GM23338 (cell line): ENCODE data around the gene CCNA2. TPM values are rescaled to one million over a fixed set of nuclear protein-coding genes. Genes with fewer than 3 reads are reported as not detected.

ENCODE experiments used
- ATAC-seq: fragments of 200-7000 bp; cut with Tn5 transposase; 3 replicates; pipeline ENCODE4 v1.9.1; 2020
- DNase-seq: peaks from one replicate; pipeline ENCODE4 v3.0.0-alpha.2; 2015; ENCODE audit warnings: low spot score
- H2AFZ ChIP-seq: fragments of 200-600 bp; sonication (generic); 2 replicates; pipeline ENCODE4 v1.8.0; 2016; ENCODE audit warnings: antibody characterized with exemption, mild to moderate bottlenecking, moderate library complexity
- H3F3A ChIP-seq: fragments of 200-600 bp; sonication (generic); replicated peaks from 2 replicates; pipeline ENCODE4 v1.8.0; 2017; ENCODE audit warnings: antibody characterized with exemption, mixed run types, low read depth
- H3K27ac ChIP-seq: fragments of 200-600 bp; sonication (generic); 2 replicates; pipeline ENCODE4 v1.6.1; 2016; ENCODE audit warnings: low read depth
- H3K27me3 ChIP-seq: fragments of 200-600 bp; sonication (generic); 2 replicates; pipeline ENCODE4 v1.8.0; 2016; ENCODE audit warnings: mild to moderate bottlenecking, mixed run types, moderate library complexity; ENCODE audit not compliant: insufficient read depth
- H3K36me3 ChIP-seq: fragments of 200-600 bp; sonication (generic); 2 replicates; pipeline ENCODE4 v1.8.0; 2016; ENCODE audit warnings: mild to moderate bottlenecking; ENCODE audit not compliant: insufficient read depth
- H3K4me1 ChIP-seq: fragments of 200-600 bp; sonication (generic); 2 replicates; pipeline ENCODE4 v1.8.0; 2016; ENCODE audit warnings: mild to moderate bottlenecking, moderate library complexity; ENCODE audit not compliant: insufficient read depth
- H3K4me2 ChIP-seq: fragments of 200-600 bp; sonication (generic); 2 replicates; pipeline ENCODE4 v1.7.1; 2017; ENCODE audit warnings: mixed run types
- H3K4me3 ChIP-seq: fragments of 200-600 bp; sonication (generic); 2 replicates; pipeline ENCODE4 v1.6.1; 2016; ENCODE audit warnings: mixed run types
- H3K79me2 ChIP-seq: fragments of 200-600 bp; sonication (generic); replicated peaks from 2 replicates; pipeline ENCODE4 v1.8.0; 2017; ENCODE audit warnings: mild to moderate bottlenecking; ENCODE audit not compliant: insufficient read depth
- H3K9me2 ChIP-seq: fragments of 200-600 bp; sonication (generic); 2 replicates; pipeline ENCODE4 v1.8.0; 2017; ENCODE audit not compliant: insufficient read depth
- H4K20me1 ChIP-seq: fragments of 200-600 bp; sonication (generic); replicated peaks from 2 replicates; pipeline ENCODE4 v1.8.0; 2017; ENCODE audit warnings: mild to moderate bottlenecking; ENCODE audit not compliant: insufficient read depth
- H3K27ac Mint-ChIP-seq: 2 replicates; pipeline ENCODE4 v1.8.0; 2020; ENCODE audit warnings: inconsistent platforms, mild to moderate bottlenecking, moderate library complexity, mixed read lengths
- H3K27me3 Mint-ChIP-seq: 3 replicates; pipeline ENCODE4 v1.8.0; 2022; ENCODE audit warnings: low read depth, mild to moderate bottlenecking, moderate library complexity, mixed read lengths, inconsistent platforms; ENCODE audit not compliant: insufficient read depth, poor library complexity
- H3K36me3 Mint-ChIP-seq: 3 replicates; pipeline ENCODE4 v1.8.0; 2021; ENCODE audit warnings: low read depth, mild to moderate bottlenecking, inconsistent platforms, moderate library complexity, mixed read lengths
- H3K4me1 Mint-ChIP-seq: 3 replicates; pipeline ENCODE4 v1.8.0; 2020; ENCODE audit warnings: mild to moderate bottlenecking, inconsistent platforms, mixed read lengths
- H3K4me3 Mint-ChIP-seq: 3 replicates; pipeline ENCODE4 v1.8.0; 2021; ENCODE audit warnings: moderate library complexity, mild to moderate bottlenecking, inconsistent platforms, mixed read lengths
- H3K9me3 Mint-ChIP-seq: 3 replicates; pipeline ENCODE4 v1.8.0; 2020; ENCODE audit warnings: moderate library complexity, mild to moderate bottlenecking, inconsistent platforms, mixed read lengths
- CREB1 ChIP-seq: fragments of 250-450 bp; sonication (Bioruptor Pico); IDR thresholded peaks from 2 replicates; pipeline ENCODE4 v1.5.0; 2020; ENCODE audit warnings: low read depth, mild to moderate bottlenecking, moderate library complexity
- EZH2phosphoT487 ChIP-seq: fragments of 200-600 bp; sonication (generic); IDR thresholded peaks from one replicate; pipeline ENCODE4 v1.8.1; 2018; ENCODE audit warnings: antibody characterized with exemption; ENCODE audit not compliant: unreplicated experiment
- JUNB ChIP-seq: IDR thresholded peaks from one replicate; pipeline ENCODE4 v1.6.1; 2016; ENCODE audit warnings: antibody characterized with exemption; ENCODE audit not compliant: unreplicated experiment
- POLR2AphosphoS5 ChIP-seq: IDR thresholded peaks from 2 replicates; pipeline ENCODE4 v1.6.1; 2016; ENCODE audit warnings: antibody characterized with exemption, low read depth
- STAT1 ChIP-seq: IDR thresholded peaks from one replicate; pipeline ENCODE4 v1.6.1; 2016; ENCODE audit warnings: antibody characterized with exemption; ENCODE audit not compliant: unreplicated experiment
- ZNF331 ChIP-seq: fragments of 250-450 bp; sonication (Bioruptor Pico); IDR thresholded peaks from 2 replicates; pipeline ENCODE4 v1.5.0; 2020; ENCODE audit warnings: low read depth, mild to moderate bottlenecking, moderate library complexity
- polyA plus RNA-seq: library from polyadenylated mRNA; unstranded; fragments of >200 nt; fragmentation: Nextera tagmentation; extraction: Ambion mirVana; gene quantifications from 2 replicates; pipeline ENCODE4 v1.2.1, GENCODE V29; 2016
- total RNA-seq: library from RNA; depleted of rRNA; stranded (reverse); fragments of >200 nt; shearing (Covaris generic); gene quantifications from 2 replicates; pipeline ENCODE4 v1.2.3, GENCODE V29; 2014
- TF ChIP-seq, protein P1 (sequence below): fragments of 250-450 bp; sonication (Bioruptor Pico); IDR thresholded peaks from 2 replicates; pipeline ENCODE4 v1.5.0; 2020; ENCODE audit warnings: mild to moderate bottlenecking, moderate library complexity
- TF ChIP-seq, protein P2 (sequence below), 2 experiments: fragments of 200-600 bp in 1 of 2; sonication (generic) in 1 of 2; conservative IDR thresholded peaks; 2 replicates each; pipeline versions ENCODE4 v1.5.1 to v1.6.1; 2016 to 2017; ENCODE audit warnings: antibody characterized with exemption in 2 of 2, low read depth in 2 of 2, mild to moderate bottlenecking in 2 of 2, moderate library complexity in 1 of 2

Gene CCNA2
- total and polyA plus RNA-seq, 2 experiments from 2014 or later, result 60.5 to 160 TPM

DNA sequence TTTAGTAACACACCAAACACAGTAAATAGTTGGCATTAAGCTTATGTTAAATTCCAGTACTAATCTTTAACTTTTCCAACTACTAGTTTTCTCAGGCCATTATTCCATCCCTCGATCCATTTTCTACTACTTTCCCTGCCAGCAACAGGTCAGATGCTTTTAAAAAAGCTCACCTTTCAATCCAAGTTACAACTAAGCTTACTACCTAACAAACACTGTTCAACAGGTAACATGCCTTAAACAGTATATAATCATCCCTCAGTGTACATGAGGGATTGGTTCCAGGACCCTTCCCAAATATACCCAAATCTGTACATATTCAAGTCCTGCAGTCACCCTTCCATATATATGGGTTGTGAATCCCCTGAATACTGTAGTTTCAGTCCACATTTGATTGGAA, 5.5 kb downstream of the CCNA2 start:
- H3K27ac ChIP-seq, result no peak overlapping the region
- peaks cover 19% of the 10 kb centered on the region for H4K20me1 ChIP-seq
- Mint-ChIP-seq H3K4me3 (no peak overlapping the region), H3K27ac (no peak overlapping the region), H3K4me1 (peaks cover 7% of the 10 kb centered on the region), H3K36me3 (peaks cover 89% of the 10 kb centered on the region), H3K27me3 (peaks cover 8% of the 10 kb centered on the region), H3K9me3 (no peaks in the 10 kb centered on the region)
- H3K9me2 ChIP-seq, result no peaks in the 10 kb centered on the region
- DNase-seq (no peak), ATAC-seq (no peak)
- peaks cover 90% of the 10 kb centered on the region for H3K36me3 ChIP-seq
- no peaks in the 10 kb centered on the region for H3K27me3 ChIP-seq
- H2AFZ ChIP-seq, result no peak overlapping the region
- no peak overlapping the region for H3K4me3 ChIP-seq
- no peak overlapping the region for H3K4me2 ChIP-seq
- H3F3A ChIP-seq, result peaks cover 5% of the 10 kb centered on the region; the same call in 1 of the 2 replicates
- peaks cover 37% of the 10 kb centered on the region for H3K79me2 ChIP-seq
- TF ChIP-seq EZH2phosphoT487 (no peak), STAT1 (no peak), CREB1 (CRISPR knock-in tag) (no peak), ZNF331 (CRISPR knock-in tag) (no peak), JUNB (no peak), POLR2AphosphoS5 (peak; percentile 16; the same call in 1 of the 2 replicates)
- TF ChIP-seq, protein P1, sequence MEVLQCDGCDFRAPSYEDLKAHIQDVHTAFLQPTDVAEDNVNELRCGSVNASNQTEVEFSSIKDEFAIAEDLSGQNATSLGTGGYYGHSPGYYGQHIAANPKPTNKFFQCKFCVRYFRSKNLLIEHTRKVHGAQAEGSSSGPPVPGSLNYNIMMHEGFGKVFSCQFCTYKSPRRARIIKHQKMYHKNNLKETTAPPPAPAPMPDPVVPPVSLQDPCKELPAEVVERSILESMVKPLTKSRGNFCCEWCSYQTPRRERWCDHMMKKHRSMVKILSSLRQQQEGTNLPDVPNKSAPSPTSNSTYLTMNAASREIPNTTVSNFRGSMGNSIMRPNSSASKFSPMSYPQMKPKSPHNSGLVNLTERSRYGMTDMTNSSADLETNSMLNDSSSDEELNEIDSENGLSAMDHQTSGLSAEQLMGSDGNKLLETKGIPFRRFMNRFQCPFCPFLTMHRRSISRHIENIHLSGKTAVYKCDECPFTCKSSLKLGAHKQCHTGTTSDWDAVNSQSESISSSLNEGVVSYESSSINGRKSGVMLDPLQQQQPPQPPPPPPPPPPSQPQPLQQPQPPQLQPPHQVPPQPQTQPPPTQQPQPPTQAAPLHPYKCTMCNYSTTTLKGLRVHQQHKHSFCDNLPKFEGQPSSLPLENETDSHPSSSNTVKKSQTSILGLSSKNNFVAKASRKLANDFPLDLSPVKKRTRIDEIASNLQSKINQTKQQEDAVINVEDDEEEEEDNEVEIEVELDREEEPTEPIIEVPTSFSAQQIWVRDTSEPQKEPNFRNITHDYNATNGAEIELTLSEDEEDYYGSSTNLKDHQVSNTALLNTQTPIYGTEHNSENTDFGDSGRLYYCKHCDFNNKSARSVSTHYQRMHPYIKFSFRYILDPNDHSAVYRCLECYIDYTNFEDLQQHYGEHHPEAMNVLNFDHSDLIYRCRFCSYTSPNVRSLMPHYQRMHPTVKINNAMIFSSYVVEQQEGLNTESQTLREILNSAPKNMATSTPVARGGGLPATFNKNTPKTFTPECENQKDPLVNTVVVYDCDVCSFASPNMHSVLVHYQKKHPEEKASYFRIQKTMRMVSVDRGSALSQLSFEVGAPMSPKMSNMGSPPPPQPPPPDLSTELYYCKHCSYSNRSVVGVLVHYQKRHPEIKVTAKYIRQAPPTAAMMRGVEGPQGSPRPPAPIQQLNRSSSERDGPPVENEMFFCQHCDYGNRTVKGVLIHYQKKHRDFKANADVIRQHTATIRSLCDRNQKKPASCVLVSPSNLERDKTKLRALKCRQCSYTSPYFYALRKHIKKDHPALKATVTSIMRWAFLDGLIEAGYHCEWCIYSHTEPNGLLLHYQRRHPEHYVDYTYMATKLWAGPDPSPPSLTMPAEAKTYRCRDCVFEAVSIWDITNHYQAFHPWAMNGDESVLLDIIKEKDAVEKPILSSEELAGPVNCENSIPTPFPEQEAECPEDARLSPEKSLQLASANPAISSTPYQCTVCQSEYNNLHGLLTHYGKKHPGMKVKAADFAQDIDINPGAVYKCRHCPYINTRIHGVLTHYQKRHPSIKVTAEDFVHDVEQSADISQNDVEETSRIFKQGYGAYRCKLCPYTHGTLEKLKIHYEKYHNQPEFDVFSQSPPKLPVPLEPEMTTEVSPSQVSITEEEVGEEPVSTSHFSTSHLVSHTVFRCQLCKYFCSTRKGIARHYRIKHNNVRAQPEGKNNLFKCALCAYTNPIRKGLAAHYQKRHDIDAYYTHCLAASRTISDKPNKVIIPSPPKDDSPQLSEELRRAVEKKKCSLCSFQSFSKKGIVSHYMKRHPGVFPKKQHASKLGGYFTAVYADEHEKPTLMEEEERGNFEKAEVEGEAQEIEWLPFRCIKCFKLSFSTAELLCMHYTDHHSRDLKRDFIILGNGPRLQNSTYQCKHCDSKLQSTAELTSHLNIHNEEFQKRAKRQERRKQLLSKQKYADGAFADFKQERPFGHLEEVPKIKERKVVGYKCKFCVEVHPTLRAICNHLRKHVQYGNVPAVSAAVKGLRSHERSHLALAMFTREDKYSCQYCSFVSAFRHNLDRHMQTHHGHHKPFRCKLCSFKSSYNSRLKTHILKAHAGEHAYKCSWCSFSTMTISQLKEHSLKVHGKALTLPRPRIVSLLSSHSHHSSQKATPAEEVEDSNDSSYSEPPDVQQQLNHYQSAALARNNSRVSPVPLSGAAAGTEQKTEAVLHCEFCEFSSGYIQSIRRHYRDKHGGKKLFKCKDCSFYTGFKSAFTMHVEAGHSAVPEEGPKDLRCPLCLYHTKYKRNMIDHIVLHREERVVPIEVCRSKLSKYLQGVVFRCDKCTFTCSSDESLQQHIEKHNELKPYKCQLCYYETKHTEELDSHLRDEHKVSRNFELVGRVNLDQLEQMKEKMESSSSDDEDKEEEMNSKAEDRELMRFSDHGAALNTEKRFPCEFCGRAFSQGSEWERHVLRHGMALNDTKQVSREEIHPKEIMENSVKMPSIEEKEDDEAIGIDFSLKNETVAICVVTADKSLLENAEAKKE (CRISPR knock-in tag), result no peak
- TF ChIP-seq, protein P2, sequence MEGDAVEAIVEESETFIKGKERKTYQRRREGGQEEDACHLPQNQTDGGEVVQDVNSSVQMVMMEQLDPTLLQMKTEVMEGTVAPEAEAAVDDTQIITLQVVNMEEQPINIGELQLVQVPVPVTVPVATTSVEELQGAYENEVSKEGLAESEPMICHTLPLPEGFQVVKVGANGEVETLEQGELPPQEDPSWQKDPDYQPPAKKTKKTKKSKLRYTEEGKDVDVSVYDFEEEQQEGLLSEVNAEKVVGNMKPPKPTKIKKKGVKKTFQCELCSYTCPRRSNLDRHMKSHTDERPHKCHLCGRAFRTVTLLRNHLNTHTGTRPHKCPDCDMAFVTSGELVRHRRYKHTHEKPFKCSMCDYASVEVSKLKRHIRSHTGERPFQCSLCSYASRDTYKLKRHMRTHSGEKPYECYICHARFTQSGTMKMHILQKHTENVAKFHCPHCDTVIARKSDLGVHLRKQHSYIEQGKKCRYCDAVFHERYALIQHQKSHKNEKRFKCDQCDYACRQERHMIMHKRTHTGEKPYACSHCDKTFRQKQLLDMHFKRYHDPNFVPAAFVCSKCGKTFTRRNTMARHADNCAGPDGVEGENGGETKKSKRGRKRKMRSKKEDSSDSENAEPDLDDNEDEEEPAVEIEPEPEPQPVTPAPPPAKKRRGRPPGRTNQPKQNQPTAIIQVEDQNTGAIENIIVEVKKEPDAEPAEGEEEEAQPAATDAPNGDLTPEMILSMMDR (conservative IDR thresholded peaks at IDR 0.05; ENCODE audit: low read depth in 2 of 2), result no peak
- H3K4me1 ChIP-seq, result peaks cover 11% of the 10 kb centered on the region; the same call in 1 of the 2 replicates
